Measurements from ENCODE around the gene USP21. TPM values are rescaled to one million over a fixed set of nuclear protein-coding genes. Genes with fewer than 3 reads are reported as not detected.
A peak's percentile ranks its signal among the peaks of the same experiment; 100 is the strongest.

USP21 gene
- total and polyA plus RNA-seq, 11 donors = 12.3 to 20.0 (median 14.1) TPM

- no peak for TF ChIP-seq POLR2A (IDR thresholded peaks at IDR 0.05)
- TF ChIP-seq CTCF (IDR thresholded peaks at IDR 0.05) = no peak
- H3K9me3 ChIP-seq = no peaks in the 10 kb centered on the region
- H3K36me3 ChIP-seq = peaks cover 0 to 31% (median 7%) of the 10 kb centered on the region in 9 donors
- intact Hi-C loops (cut with DNase I) = loop anchor here in 1 of 10 donors (5.0 kb wide), 1 partner anchor 198 kb away; no protein-coding TSS in a partner anchor
- ATAC-seq = no peak
- H3K4me1 ChIP-seq = peaks cover 0 to 77% (median 34%) of the 10 kb centered on the region in 12 donors
- no peak for DNase-seq
- 91 to 96% (median 95%) methylated on average over 5 of the region's 5 CpGs for WGBS, 4 donors
- H3K27ac ChIP-seq = no peak overlapping the region
- no peaks in the 10 kb centered on the region for H3K27me3 ChIP-seq
- H3K4me3 ChIP-seq = no peak overlapping the region
Observed at GRCh38 chr1:161189036-161189435, 29.7 kb downstream of the USP21 start.

- WGBS, 4 donors = 64 to 75% (median 70%) methylated on average over 12 to 22 of the region's 22 CpGs
- H3K9me3 ChIP-seq = no peaks in the 10 kb centered on the region
- H3K27me3 ChIP-seq = no peaks in the 10 kb centered on the region
- no peak overlapping the region for H3K27ac ChIP-seq
- TF ChIP-seq CTCF (IDR thresholded peaks at IDR 0.05) = no peak
- TF ChIP-seq POLR2A (IDR thresholded peaks at IDR 0.05) = no peak
- intact Hi-C loops (cut with DNase I) = loop anchor here in 4 of 10 donors (5.0 to 10.0 kb wide), 3 partner anchors 36 to 194 kb away; partner anchors contain the start of gene TOMM40L (in 1 of the 4)
- peak overlapping the region in 1 of 12 donors; percentile 14 for H3K4me3 ChIP-seq
- peak in 1 of 4 donors; percentile 6 for ATAC-seq
- DNase-seq = peak in 1 of 5 donors; percentile 56
- peaks cover 0 to 44% (median 7%) of the 10 kb centered on the region in 9 donors for H3K36me3 ChIP-seq
- H3K4me1 ChIP-seq = peaks cover 0 to 77% (median 23%) of the 10 kb centered on the region in 12 donors
Observed at GRCh38 chr1:161190962-161191521, 31.7 kb downstream of the USP21 start.

- intact Hi-C loops (cut with DNase I) = loop anchor here in 4 of 10 donors (1.0 to 10.0 kb wide), 4 partner anchors 32 to 193 kb away; partner anchors contain the start of gene TOMM40L (in 1 of the 4)
- WGBS, 4 donors = 63 to 76% (median 68%) methylated on average over 7 to 8 of the region's 8 CpGs
- DNase-seq (peak in 1 of 5 donors; percentile 48), ATAC-seq (no peak)
- peak overlapping the region in 1 of 12 donors; percentile 14 for H3K4me3 ChIP-seq
- peaks cover 0 to 51% (median 7%) of the 10 kb centered on the region in 9 donors for H3K36me3 ChIP-seq
- peaks cover 0 to 76% (median 25%) of the 10 kb centered on the region in 12 donors for H3K4me1 ChIP-seq
- H3K27me3 ChIP-seq = no peaks in the 10 kb centered on the region
- TF ChIP-seq CTCF (IDR thresholded peaks at IDR 0.05) (no peak), POLR2A (IDR thresholded peaks at IDR 0.05) (no peak)
- no peaks in the 10 kb centered on the region for H3K9me3 ChIP-seq
- H3K27ac ChIP-seq = peak overlapping the region in 1 of 12 donors; percentile 98
Observed at GRCh38 chr1:161191971-161192370, 32.7 kb downstream of the USP21 start.

Measured in heart left ventricle (tissue), 16 donors.